ENCODE results near the gene MBNL1.

Gene MBNL1

GRCh38 chr3:152252755-152253154, 16.0 kb upstream of the MBNL1 start:
- Histone ChIP-seq H3K9ac (ENCODE audit: low read length) (no peak overlapping the region), H3K4me3 (ENCODE audit: low read depth, low read length) (no peak overlapping the region), H4K12ac (ENCODE audit: low read depth, low read length) (no peak overlapping the region), H3K79me2 (ENCODE audit: control insufficient read depth, insufficient read depth, low read length, poor library complexity) (no peaks in the 10 kb centered on the region), H2BK12ac (ENCODE audit: low read length) (no peak overlapping the region), H3K18ac (ENCODE audit: low read length) (no peak overlapping the region), H3K36me3 (ENCODE audit: control insufficient read depth in 1 of 2, insufficient read depth in 2 of 2, low read length in 2 of 2) (no peaks in the 10 kb centered on the region), H3K4me1 (ENCODE audit: control insufficient read depth in 1 of 2, insufficient read depth in 2 of 2, low read length in 2 of 2) (no peaks in the 10 kb centered on the region), H3K4ac (ENCODE audit: low read depth, low read length) (no peak overlapping the region), H2AFZ (ENCODE audit: insufficient read depth, low read length, poor library complexity) (no peak overlapping the region), H3K9me3 (ENCODE audit: insufficient read depth, low read depth, low read length) (no peaks in the 10 kb centered on the region), H2BK5ac (ENCODE audit: low read depth, low read length, poor library complexity) (no peak overlapping the region), H3K79me1 (ENCODE audit: low read length) (no peaks in the 10 kb centered on the region), H2AK5ac (ENCODE audit: low read length) (no peak overlapping the region), H3K4me2 (ENCODE audit: low read length) (no peak overlapping the region), H3K27ac (ENCODE audit: low read depth, low read length) (no peak overlapping the region), H4K8ac (ENCODE audit: low read depth, low read length) (no peak overlapping the region), H4K91ac (ENCODE audit: low read depth, low read length) (no peak overlapping the region), H2BK120ac (ENCODE audit: insufficient read depth, low read length, poor library complexity) (no peak overlapping the region), H3K14ac (ENCODE audit: low read length) (no peak overlapping the region), H3K27me3 (ENCODE audit: insufficient read depth, low read length) (no peaks in the 10 kb centered on the region), H3K23ac (ENCODE audit: low read length) (no peak overlapping the region)
- WGBS (ENCODE audit: extremely low coverage, insufficient coverage, insufficient read length): no CpG with 5 or more reads among the region's 3 CpGs
- no peak for DNase-seq

DNA sequence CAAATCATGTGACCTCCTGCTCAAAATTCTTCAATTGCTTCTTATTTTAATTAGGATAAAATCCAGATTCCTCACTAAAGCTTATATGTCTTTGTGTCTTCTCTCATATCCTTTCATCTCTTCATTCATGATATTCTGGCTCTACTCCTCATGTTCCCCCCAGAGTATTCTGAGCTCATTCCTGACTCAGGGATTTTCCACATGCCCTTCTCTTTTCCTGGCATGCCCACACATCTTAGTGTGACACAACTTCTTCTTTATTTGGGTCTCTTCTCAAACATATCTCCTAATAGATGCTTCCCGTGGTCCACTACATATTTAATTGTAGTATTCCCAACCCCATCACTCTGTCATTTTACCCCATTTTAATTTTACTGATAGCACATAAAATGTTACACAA, 15.2 kb upstream of the MBNL1 start:
- H4K91ac ChIP-seq (ENCODE audit: low read depth, low read length): no peak overlapping the region
- H3K79me1 ChIP-seq (ENCODE audit: low read length): no peaks in the 10 kb centered on the region
- H3K36me3 ChIP-seq (ENCODE audit: control insufficient read depth in 1 of 2, insufficient read depth in 2 of 2, low read length in 2 of 2): no peaks in the 10 kb centered on the region
- no peak overlapping the region for H3K14ac ChIP-seq (ENCODE audit: low read length)
- H2AK5ac ChIP-seq (ENCODE audit: low read length): no peak overlapping the region
- H3K27ac ChIP-seq (ENCODE audit: low read depth, low read length): no peak overlapping the region
- H4K8ac ChIP-seq (ENCODE audit: low read depth, low read length): no peak overlapping the region
- no peak overlapping the region for H3K9ac ChIP-seq (ENCODE audit: low read length)
- no peak for DNase-seq
- no peak overlapping the region for H2BK120ac ChIP-seq (ENCODE audit: insufficient read depth, low read length, poor library complexity)
- no peaks in the 10 kb centered on the region for H3K27me3 ChIP-seq (ENCODE audit: insufficient read depth, low read length)
- H2BK12ac ChIP-seq (ENCODE audit: low read length): no peak overlapping the region
- H3K4ac ChIP-seq (ENCODE audit: low read depth, low read length): no peak overlapping the region
- WGBS (ENCODE audit: extremely low coverage, insufficient coverage, insufficient read length): no CpG with 5 or more reads among the region's 1 CpG
- no peak overlapping the region for H4K12ac ChIP-seq (ENCODE audit: low read depth, low read length)
- no peak overlapping the region for H3K18ac ChIP-seq (ENCODE audit: low read length)
- H3K4me2 ChIP-seq (ENCODE audit: low read length): no peak overlapping the region
- H2AFZ ChIP-seq (ENCODE audit: insufficient read depth, low read length, poor library complexity): no peak overlapping the region
- no peaks in the 10 kb centered on the region for H3K9me3 ChIP-seq (ENCODE audit: insufficient read depth, low read depth, low read length)
- H3K4me1 ChIP-seq (ENCODE audit: control insufficient read depth in 1 of 2, insufficient read depth in 2 of 2, low read length in 2 of 2): no peaks in the 10 kb centered on the region
- H3K79me2 ChIP-seq (ENCODE audit: control insufficient read depth, insufficient read depth, low read length, poor library complexity): no peaks in the 10 kb centered on the region
- no peak overlapping the region for H2BK5ac ChIP-seq (ENCODE audit: low read depth, low read length, poor library complexity)
- no peak overlapping the region for H3K23ac ChIP-seq (ENCODE audit: low read length)
- no peak overlapping the region for H3K4me3 ChIP-seq (ENCODE audit: low read depth, low read length)

GRCh38 chr3:152254041-152254440, 14.7 kb upstream of the MBNL1 start:
- Histone ChIP-seq H3K4me2 (ENCODE audit: low read length) (no peak overlapping the region), H3K79me2 (ENCODE audit: control insufficient read depth, insufficient read depth, low read length, poor library complexity) (no peaks in the 10 kb centered on the region), H2AFZ (ENCODE audit: insufficient read depth, low read length, poor library complexity) (no peak overlapping the region), H3K4me1 (ENCODE audit: control insufficient read depth in 1 of 2, insufficient read depth in 2 of 2, low read length in 2 of 2) (no peaks in the 10 kb centered on the region), H2BK120ac (ENCODE audit: insufficient read depth, low read length, poor library complexity) (no peak overlapping the region), H3K27ac (ENCODE audit: low read depth, low read length) (no peak overlapping the region), H3K79me1 (ENCODE audit: low read length) (no peaks in the 10 kb centered on the region), H4K91ac (ENCODE audit: low read depth, low read length) (no peak overlapping the region), H3K4me3 (ENCODE audit: low read depth, low read length) (no peak overlapping the region), H3K23ac (ENCODE audit: low read length) (no peak overlapping the region), H3K36me3 (ENCODE audit: control insufficient read depth in 1 of 2, insufficient read depth in 2 of 2, low read length in 2 of 2) (no peaks in the 10 kb centered on the region), H3K14ac (ENCODE audit: low read length) (no peak overlapping the region), H2BK5ac (ENCODE audit: low read depth, low read length, poor library complexity) (no peak overlapping the region), H3K4ac (ENCODE audit: low read depth, low read length) (no peak overlapping the region), H2AK5ac (ENCODE audit: low read length) (no peak overlapping the region), H2BK12ac (ENCODE audit: low read length) (no peak overlapping the region), H3K18ac (ENCODE audit: low read length) (no peak overlapping the region), H3K27me3 (ENCODE audit: insufficient read depth, low read length) (no peaks in the 10 kb centered on the region), H3K9ac (ENCODE audit: low read length) (no peak overlapping the region), H4K12ac (ENCODE audit: low read depth, low read length) (no peak overlapping the region), H3K9me3 (ENCODE audit: insufficient read depth, low read depth, low read length) (no peaks in the 10 kb centered on the region), H4K8ac (ENCODE audit: low read depth, low read length) (no peak overlapping the region)
- no CpG with 5 or more reads among the region's 2 CpGs for WGBS (ENCODE audit: extremely low coverage, insufficient coverage, insufficient read length)
- no peak for DNase-seq

DNA sequence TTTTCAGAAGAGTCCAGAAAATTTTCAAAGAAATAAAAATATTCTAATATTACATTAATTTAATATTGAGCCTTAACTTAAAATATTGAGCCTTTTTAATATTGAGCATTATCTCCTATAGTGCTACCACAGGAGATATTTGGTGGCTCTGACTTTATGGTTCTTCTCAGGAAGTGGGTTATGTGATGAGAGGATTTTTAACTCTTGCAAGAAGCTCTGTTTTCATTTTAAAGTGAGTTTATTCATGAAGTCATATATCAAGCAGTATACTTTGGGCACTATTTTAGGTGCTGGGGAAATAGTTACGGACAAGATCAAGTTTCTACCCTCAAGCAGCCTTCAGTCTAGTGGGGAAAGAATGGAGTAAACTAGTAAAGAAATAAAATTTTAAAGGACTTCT, 13.4 kb upstream of the MBNL1 start:
- Histone ChIP-seq H2AK5ac (ENCODE audit: low read length) (no peak overlapping the region), H2BK120ac (ENCODE audit: insufficient read depth, low read length, poor library complexity) (no peak overlapping the region), H3K79me1 (ENCODE audit: low read length) (no peaks in the 10 kb centered on the region), H3K4me2 (ENCODE audit: low read length) (no peak overlapping the region), H2BK5ac (ENCODE audit: low read depth, low read length, poor library complexity) (no peak overlapping the region), H4K8ac (ENCODE audit: low read depth, low read length) (no peak overlapping the region), H3K4ac (ENCODE audit: low read depth, low read length) (no peak overlapping the region), H4K12ac (ENCODE audit: low read depth, low read length) (no peak overlapping the region), H3K27ac (ENCODE audit: low read depth, low read length) (no peak overlapping the region), H2AFZ (ENCODE audit: insufficient read depth, low read length, poor library complexity) (no peak overlapping the region), H3K14ac (ENCODE audit: low read length) (no peak overlapping the region), H3K23ac (ENCODE audit: low read length) (no peak overlapping the region), H3K27me3 (ENCODE audit: insufficient read depth, low read length) (no peaks in the 10 kb centered on the region), H3K79me2 (ENCODE audit: control insufficient read depth, insufficient read depth, low read length, poor library complexity) (no peaks in the 10 kb centered on the region), H4K91ac (ENCODE audit: low read depth, low read length) (no peak overlapping the region), H2BK12ac (ENCODE audit: low read length) (no peak overlapping the region), H3K4me1 (ENCODE audit: control insufficient read depth in 1 of 2, insufficient read depth in 2 of 2, low read length in 2 of 2) (no peaks in the 10 kb centered on the region), H3K9me3 (ENCODE audit: insufficient read depth, low read depth, low read length) (no peaks in the 10 kb centered on the region), H3K4me3 (ENCODE audit: low read depth, low read length) (no peak overlapping the region), H3K18ac (ENCODE audit: low read length) (no peak overlapping the region), H3K9ac (ENCODE audit: low read length) (no peak overlapping the region), H3K36me3 (ENCODE audit: control insufficient read depth in 1 of 2, insufficient read depth in 2 of 2, low read length in 2 of 2) (no peaks in the 10 kb centered on the region)
- no peak for DNase-seq
- WGBS (ENCODE audit: extremely low coverage, insufficient coverage, insufficient read length): no CpG with 5 or more reads among the region's 1 CpG

All from trophoblast cell (in vitro differentiated cells and primary cell).